IPS-18c (cell line): ENCODE data around the gene BICDL1.

ENCODE experiments used
- H3K4me3 ChIP-seq: 2 replicates; pipeline ENCODE4 v1.7.0; 2013; ENCODE audit warnings: low read depth, mild to moderate bottlenecking, low read length, moderate library complexity; ENCODE audit not compliant: insufficient read depth
- H3K9me3 ChIP-seq: one replicate; pipeline ENCODE4 v1.6.1; 2013; ENCODE audit warnings: mild to moderate bottlenecking, low read length, moderate library complexity; ENCODE audit not compliant: control insufficient read depth, insufficient read depth

BICDL1 gene

GRCh38 chr12:120103044-120103338, 114.0 kb downstream of the BICDL1 start:
- no peak overlapping the region for H3K4me3 ChIP-seq
- no peaks in the 10 kb centered on the region for H3K9me3 ChIP-seq

GRCh38 chr12:120103371-120103770, 114.3 kb downstream of the BICDL1 start:
- Histone ChIP-seq H3K4me3 (no peak overlapping the region), H3K9me3 (no peaks in the 10 kb centered on the region)

- H3K9me3 ChIP-seq = no peaks in the 10 kb centered on the region
- no peak overlapping the region for H3K4me3 ChIP-seq
Observed at GRCh38 chr12:120106151-120106550, 117.1 kb downstream of the BICDL1 start.

GRCh38 chr12:120109570-120110267, 120.7 kb downstream of the BICDL1 start:
- H3K4me3 ChIP-seq = no peak overlapping the region

GRCh38 chr12:120110550-120111501, 121.8 kb downstream of the BICDL1 start:
- peaks cover 2% of the 10 kb centered on the region for H3K9me3 ChIP-seq
- H3K4me3 ChIP-seq = no peak overlapping the region

More at GRCh38 chr12:120109570-120110267, 120.7 kb downstream of the BICDL1 start:
- H3K9me3 ChIP-seq = peaks cover 2% of the 10 kb centered on the region

GRCh38 chr12:120115066-120115465, 126.0 kb downstream of the BICDL1 start:
- Histone ChIP-seq H3K4me3 (no peak overlapping the region), H3K9me3 (peaks cover 2% of the 10 kb centered on the region)

- H3K9me3 ChIP-seq = peaks cover 2% of the 10 kb centered on the region
- peak overlapping the region; percentile 72 for H3K4me3 ChIP-seq
Observed at GRCh38 chr12:120115692-120116440, 126.8 kb downstream of the BICDL1 start.

GRCh38 chr12:120116441-120116791, 127.4 kb downstream of the BICDL1 start, which contains the start of gene RAB35:
Gene RAB35, minus strand, starts transcription at chr12:120116753. Its CDS starts 103 bp downstream, at chr12:120116650.
- H3K4me3 ChIP-seq = peak within 1 kb of the TSS; percentile 93
- H3K9me3 ChIP-seq = peaks cover 2% of the 10 kb centered on the region

GRCh38 chr12:120116792-120117651, 128.0 kb downstream of the BICDL1 start:
- Histone ChIP-seq H3K4me3 (peak overlapping the region; percentile 93), H3K9me3 (peaks cover 2% of the 10 kb centered on the region)

- Histone ChIP-seq H3K9me3 (peaks cover 2% of the 10 kb centered on the region), H3K4me3 (peak overlapping the region; percentile 93)
Observed at GRCh38 chr12:120117961-120118320, 128.9 kb downstream of the BICDL1 start.

- H3K9me3 ChIP-seq = peaks cover 2% of the 10 kb centered on the region
- H3K4me3 ChIP-seq = peak overlapping the region; percentile 93; the same call in 1 of the 2 replicates
Observed at GRCh38 chr12:120118321-120119061, 129.5 kb downstream of the BICDL1 start.

- no peaks in the 10 kb centered on the region for H3K9me3 ChIP-seq
- no peak overlapping the region for H3K4me3 ChIP-seq
Observed at GRCh38 chr12:120119271-120119973, 130.4 kb downstream of the BICDL1 start.

GRCh38 chr12:120121343-120121742, 132.3 kb downstream of the BICDL1 start:
- Histone ChIP-seq H3K4me3 (no peak overlapping the region), H3K9me3 (no peaks in the 10 kb centered on the region)

- H3K4me3 ChIP-seq = no peak overlapping the region
Observed at GRCh38 chr12:120121766-120122293, 132.8 kb downstream of the BICDL1 start.

GRCh38 chr12:120125029-120125428, 136.0 kb downstream of the BICDL1 start:
- no peaks in the 10 kb centered on the region for H3K9me3 ChIP-seq
- no peak overlapping the region for H3K4me3 ChIP-seq

More at GRCh38 chr12:120121766-120122293, 132.8 kb downstream of the BICDL1 start:
- no peaks in the 10 kb centered on the region for H3K9me3 ChIP-seq
